Erythroblast (primary cell): Measurements from ENCODE around the gene SNRPD2.

ENCODE experiments used
- GATA1 ChIP-seq: IDR thresholded peaks from 2 replicates; pipeline ENCODE4 v1.6.1; 2011; ENCODE audit warnings: low read depth, mild to moderate bottlenecking, control low read depth, low read length, moderate library complexity
- POLR2A ChIP-seq: IDR thresholded peaks from 2 replicates; pipeline ENCODE4 v1.6.1; 2011; ENCODE audit warnings: mild to moderate bottlenecking, low read length

DNA sequence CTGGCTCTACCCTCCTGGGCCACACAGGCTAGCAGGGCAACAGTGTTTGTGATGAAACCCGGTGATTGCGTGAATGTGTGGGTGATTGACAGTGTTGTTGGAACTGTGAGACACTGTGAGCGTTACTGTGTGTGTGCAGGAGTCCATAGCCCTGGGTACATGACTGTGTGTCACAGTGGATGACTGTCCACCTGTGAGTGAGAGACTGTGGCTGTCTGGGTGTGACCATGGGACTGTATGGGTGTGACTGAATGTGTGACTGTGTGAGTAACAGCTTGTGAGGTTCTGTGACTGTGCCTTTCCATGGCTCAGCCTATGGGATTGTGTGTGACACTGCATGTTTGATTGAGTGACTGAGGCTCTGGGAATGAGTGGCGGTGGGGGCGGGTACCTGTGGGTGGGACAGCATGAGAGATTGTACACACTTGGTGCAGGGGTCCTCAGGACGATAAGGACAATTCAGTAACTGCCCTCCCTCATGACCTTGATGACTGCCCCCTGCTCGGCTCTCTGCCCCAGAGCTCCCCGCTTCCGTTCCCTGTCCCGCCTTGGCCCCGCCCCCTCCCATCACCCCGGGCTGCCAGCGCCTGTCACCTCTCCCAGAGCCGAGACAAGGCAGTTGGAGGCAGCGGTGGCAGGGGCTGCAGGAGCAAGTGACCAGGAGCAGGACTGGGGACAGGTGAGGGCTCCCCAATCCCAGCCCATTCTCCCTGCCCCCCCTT, 24.0 kb downstream of the SNRPD2 start, which contains the start of gene GIPR:
- TF ChIP-seq POLR2A: no peak
- no peak for TF ChIP-seq GATA1
